ENCODE data around the gene CABCOCO1. TPM values are rescaled to one million over a fixed set of nuclear protein-coding genes. Genes with fewer than 3 reads are reported as not detected.

Gene CABCOCO1
- total RNA-seq, 4 donors from 2014 or later = 0.65 TPM; not detected in 3

DNA sequence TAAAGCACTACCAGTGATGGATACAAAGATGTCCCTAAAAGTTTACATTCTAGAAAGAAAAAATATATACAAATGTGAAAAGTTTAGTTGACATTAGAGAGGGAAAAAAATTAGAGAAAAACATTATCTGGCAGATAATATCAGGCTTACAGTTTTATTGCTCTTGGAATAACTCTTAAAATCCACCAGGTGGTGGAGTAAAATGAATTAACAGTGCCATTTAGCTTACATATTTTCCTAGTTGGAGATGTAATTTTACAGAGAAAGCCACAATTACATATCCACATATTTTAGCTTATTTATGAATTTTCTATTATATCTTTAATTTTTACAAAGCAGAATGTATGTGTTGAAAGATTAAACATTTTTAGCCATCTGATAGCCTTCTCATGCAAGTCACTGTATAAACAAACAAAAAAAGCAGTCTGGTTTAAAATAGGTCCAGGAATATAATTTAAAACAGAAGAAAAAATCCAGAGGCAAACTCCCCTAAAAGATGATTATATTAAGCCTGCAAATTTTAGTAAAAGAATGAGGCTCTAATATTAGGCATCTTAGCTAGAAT lies 6.5 kb downstream of the CABCOCO1 start:
- TF ChIP-seq, protein P1, sequence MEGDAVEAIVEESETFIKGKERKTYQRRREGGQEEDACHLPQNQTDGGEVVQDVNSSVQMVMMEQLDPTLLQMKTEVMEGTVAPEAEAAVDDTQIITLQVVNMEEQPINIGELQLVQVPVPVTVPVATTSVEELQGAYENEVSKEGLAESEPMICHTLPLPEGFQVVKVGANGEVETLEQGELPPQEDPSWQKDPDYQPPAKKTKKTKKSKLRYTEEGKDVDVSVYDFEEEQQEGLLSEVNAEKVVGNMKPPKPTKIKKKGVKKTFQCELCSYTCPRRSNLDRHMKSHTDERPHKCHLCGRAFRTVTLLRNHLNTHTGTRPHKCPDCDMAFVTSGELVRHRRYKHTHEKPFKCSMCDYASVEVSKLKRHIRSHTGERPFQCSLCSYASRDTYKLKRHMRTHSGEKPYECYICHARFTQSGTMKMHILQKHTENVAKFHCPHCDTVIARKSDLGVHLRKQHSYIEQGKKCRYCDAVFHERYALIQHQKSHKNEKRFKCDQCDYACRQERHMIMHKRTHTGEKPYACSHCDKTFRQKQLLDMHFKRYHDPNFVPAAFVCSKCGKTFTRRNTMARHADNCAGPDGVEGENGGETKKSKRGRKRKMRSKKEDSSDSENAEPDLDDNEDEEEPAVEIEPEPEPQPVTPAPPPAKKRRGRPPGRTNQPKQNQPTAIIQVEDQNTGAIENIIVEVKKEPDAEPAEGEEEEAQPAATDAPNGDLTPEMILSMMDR (IDR thresholded peaks at IDR 0.05) = no peak
- ATAC-seq (ENCODE audit: low FRiP score) = no peak
- DNase-seq (ENCODE audit: low spot score) = no peak

DNA sequence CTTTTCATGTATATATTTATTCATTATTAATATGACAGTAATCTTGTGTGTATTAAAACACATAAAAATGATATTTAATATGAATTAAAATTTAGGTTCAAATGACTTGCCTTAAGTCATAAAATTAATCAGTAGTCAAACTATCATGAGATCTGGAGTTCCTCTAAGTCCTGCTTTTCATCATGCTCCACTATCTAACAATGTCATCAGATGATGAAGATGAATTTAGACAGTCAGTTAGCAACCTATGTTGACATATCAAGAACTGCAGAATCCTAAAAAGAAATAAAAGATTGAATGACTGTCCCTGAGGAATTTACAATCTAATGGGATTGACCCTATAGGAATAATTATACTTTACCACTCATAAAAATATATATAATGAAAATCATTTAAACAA lies 7.1 kb downstream of the CABCOCO1 start:
- DNase-seq (ENCODE audit: low spot score) (no peak), ATAC-seq (ENCODE audit: low FRiP score) (no peak)
- TF ChIP-seq, protein P1 (IDR thresholded peaks at IDR 0.05) = no peak

DNA sequence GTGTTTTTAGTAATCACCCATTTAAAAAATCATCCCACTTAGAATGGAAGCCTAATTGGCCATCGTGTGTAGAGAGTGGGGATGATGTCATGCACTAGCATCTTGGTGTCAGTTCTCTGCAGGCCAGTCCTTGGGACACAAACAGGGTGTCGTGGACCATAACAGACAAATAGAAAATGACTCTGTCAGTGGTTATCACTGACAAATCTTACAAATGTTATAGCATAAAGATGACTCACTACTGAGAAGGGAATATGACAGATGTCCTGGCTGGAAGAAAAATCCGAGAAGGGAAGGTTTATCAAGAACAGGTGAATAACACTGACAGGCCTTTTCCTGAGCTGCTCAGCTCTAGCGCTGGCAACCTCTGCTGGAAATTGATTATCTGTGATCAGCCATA lies 10.6 kb downstream of the CABCOCO1 start:
- TF ChIP-seq, protein P1 (IDR thresholded peaks at IDR 0.05) = no peak
- ATAC-seq (ENCODE audit: low FRiP score) = no peak
- DNase-seq (ENCODE audit: low spot score) = no peak

DNA sequence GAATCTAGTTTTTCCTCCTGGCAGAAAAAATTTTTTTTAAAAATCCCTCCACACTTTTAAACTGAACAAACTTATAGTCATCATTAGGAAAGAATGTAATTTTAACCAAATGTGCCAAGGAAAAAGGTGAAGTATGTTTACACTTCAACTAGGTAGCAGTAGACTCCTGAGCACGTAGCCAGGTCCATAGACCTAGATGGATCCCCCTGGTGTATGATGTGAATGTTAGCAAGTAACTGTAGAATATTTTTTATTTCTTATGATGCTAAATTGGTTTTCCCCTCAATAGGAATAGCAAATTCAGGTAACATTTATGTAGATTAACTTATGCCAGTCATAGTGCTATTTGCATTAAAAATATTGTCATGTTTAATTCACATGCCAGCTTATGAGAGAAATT lies 19.6 kb downstream of the CABCOCO1 start:
- DNase-seq (ENCODE audit: low spot score) (no peak), ATAC-seq (ENCODE audit: low FRiP score) (no peak)
- TF ChIP-seq, protein P1 (IDR thresholded peaks at IDR 0.05) = no peak

DNA sequence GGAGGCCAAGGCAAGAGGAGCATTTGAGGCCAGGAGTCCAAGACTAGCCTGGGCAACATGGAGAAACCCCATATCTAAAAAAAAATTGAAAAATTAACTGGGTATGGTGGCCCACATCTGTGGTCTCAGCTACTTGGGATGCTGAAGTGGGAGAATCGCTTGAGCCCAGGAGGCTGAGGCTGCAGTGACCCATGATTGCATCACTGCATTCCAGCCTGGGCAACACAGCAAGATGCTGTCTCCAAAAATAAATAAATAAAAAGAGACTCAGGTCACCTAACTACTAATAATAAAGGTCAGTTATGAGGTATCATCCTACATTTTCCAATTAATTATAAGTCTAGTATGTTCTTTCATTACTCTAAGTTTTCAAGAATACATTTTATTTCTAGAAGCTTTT lies 20.6 kb downstream of the CABCOCO1 start:
- TF ChIP-seq, protein P1 (IDR thresholded peaks at IDR 0.05) = no peak
- no peak for DNase-seq (ENCODE audit: low spot score)
- ATAC-seq (ENCODE audit: low FRiP score) = no peak

DNA sequence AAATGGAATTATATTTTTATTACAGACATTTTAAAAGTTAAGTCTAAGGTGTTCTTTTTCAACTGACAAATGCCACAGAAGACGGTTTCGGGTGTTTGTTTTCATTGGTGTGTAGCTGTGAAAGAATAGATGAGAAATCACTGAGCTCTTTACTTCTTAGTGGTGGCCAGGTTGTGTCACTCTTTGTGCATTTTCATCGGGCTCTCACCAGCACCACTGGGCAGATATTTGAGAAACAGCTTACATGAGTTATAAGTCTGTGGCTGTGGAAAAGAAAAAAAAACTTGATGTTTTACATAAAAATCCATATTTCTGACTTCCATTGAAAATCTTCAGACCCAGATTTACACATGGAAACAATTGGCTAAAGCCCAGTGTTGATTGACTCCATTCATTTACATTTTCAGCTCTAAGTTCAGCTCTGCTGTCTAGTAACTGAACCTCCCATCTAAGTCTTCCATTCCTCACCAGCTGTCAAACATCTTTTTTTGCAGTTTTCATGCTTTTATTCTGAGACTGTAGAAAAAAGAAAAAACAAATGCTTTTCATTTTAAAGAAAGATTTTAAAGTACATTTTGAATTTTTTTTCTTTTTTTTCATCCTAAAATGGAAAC lies 22.3 kb downstream of the CABCOCO1 start:
- TF ChIP-seq, protein P1 (IDR thresholded peaks at IDR 0.05) = no peak
- ATAC-seq (ENCODE audit: low FRiP score) = no peak

More for the DNA sequence above, 22.3 kb downstream of the CABCOCO1 start:
- no peak for DNase-seq (ENCODE audit: low spot score)

Measured in omental fat pad (tissue), 4 donors.